Mononuclear cell (primary cell): ENCODE measurements around the gene CRIM1. TPM values are rescaled to one million over a fixed set of nuclear protein-coding genes. Genes with fewer than 3 reads are reported as not detected.

Experiments
- H3K27me3 ChIP-seq: 2 replicates; pipeline ENCODE4 v1.6.0; 2011; ENCODE audit warnings: low read length, control low read depth; ENCODE audit not compliant: insufficient read depth
- H3K4me1 ChIP-seq: 2 replicates; pipeline ENCODE4 v1.5.1; 2011; ENCODE audit warnings: mild to moderate bottlenecking, low read length, control low read depth; ENCODE audit not compliant: insufficient read depth
- H3K4me3 ChIP-seq: 2 replicates; pipeline ENCODE4 v1.5.1; 2011; ENCODE audit warnings: mild to moderate bottlenecking, low read length, moderate library complexity
- H3K9me3 ChIP-seq: 2 replicates; pipeline ENCODE4 v1.5.1; 2011; ENCODE audit warnings: low read depth, mild to moderate bottlenecking, control low read depth, low read length
- total RNA-seq: library from RNA; depleted of rRNA; stranded (reverse); fragments of >200 nt; gene quantifications from one replicate; pipeline ENCODE4 v1.2.3, GENCODE V29; 2012

The CRIM1 gene
- total RNA-seq, 1 donor = 2.7 TPM

DNA sequence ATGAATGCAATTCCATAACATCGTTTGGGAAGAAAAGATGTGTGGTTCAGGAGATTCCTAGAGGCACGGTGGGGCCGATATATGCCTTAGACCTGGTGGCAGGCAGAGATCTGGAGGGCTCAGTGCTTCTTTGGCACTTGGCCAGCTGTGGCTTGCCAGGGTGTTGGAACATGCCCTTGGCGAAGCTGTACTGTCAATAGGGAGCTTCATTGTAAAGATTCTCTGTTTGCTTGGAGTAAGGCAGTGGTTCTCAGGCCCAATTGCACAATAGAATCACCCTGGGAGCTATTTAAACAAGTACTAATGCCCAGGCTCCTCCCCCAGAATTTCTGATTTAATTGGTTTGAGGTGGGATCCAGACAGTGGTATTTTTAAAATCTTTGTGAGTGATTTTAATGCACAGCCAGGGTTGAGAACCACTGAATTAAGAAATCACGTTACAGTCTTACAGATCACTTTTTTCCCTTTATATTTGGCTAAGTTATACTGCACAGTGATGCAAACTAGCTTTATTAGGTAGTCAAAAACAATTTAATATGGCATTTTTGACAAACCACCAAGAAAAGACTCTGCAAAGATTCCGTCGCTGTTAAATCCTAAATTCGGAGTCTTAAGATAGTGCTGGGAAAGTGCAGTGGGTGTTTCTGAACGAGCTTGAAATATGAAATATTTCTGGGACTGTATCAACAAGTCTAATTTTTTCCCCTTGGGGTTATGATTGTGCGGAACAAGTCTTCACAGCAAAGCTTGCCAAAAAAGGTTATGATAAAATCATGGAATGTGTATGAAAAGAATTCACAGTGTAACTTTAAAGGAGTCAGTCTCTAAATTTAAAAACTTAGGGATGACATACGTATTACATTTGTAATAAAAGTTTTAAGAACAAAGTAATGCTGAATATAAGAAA, 78.0 kb downstream of the CRIM1 start:
- H3K27me3 ChIP-seq = no peaks in the 10 kb centered on the region
- no peak overlapping the region for H3K4me3 ChIP-seq
- no peaks in the 10 kb centered on the region for H3K9me3 ChIP-seq
- no peaks in the 10 kb centered on the region for H3K4me1 ChIP-seq

DNA sequence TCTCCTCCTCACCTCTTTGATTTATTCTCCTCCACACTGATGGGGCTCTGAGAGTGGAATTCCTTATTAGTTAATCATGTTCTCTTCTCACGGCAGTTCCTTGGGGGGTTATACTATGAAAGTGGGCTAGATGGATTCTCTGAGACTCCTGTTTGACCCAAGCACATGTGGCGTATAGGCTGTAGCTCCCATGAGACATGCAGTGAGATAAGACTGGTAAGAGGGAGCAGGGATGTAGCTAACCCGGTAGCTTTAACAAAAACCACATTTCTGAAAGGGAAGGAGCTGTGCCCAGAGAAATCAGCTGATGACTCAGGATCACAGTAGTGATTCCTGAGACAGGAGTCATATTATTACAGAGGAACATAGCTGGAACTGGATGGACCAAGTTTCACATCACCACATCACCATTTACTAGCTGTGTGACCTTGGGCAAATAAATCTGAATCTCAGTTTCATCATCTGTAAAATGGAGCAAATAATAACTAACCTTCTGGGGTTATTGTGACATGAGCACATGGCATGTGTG, 82.9 kb downstream of the CRIM1 start:
- no peak overlapping the region for H3K4me3 ChIP-seq
- H3K27me3 ChIP-seq = no peaks in the 10 kb centered on the region
- H3K4me1 ChIP-seq = peaks cover 16% of the 10 kb centered on the region
- H3K9me3 ChIP-seq = no peaks in the 10 kb centered on the region

DNA sequence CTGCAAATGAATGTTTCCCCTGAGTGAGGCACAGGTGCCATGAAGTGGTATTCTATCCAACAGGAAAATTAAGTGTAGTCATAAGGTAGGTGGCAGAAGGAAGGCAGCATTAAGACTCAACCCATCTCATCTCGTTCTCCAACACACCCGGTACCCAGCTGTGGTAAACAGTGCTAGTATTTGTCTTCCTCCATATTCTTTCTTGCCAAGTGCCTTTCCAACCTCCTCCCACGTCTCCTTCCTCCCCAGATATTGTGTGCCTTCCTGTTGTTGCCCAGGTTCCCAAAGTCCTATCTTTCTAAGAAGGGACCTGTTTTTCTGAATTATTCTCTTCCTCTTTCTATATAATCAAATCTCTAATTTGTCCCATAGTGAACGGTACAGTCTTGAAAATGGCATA, 83.5 kb downstream of the CRIM1 start:
- no peaks in the 10 kb centered on the region for H3K27me3 ChIP-seq
- no peak overlapping the region for H3K4me3 ChIP-seq
- peaks cover 16% of the 10 kb centered on the region for H3K4me1 ChIP-seq
- no peaks in the 10 kb centered on the region for H3K9me3 ChIP-seq

DNA sequence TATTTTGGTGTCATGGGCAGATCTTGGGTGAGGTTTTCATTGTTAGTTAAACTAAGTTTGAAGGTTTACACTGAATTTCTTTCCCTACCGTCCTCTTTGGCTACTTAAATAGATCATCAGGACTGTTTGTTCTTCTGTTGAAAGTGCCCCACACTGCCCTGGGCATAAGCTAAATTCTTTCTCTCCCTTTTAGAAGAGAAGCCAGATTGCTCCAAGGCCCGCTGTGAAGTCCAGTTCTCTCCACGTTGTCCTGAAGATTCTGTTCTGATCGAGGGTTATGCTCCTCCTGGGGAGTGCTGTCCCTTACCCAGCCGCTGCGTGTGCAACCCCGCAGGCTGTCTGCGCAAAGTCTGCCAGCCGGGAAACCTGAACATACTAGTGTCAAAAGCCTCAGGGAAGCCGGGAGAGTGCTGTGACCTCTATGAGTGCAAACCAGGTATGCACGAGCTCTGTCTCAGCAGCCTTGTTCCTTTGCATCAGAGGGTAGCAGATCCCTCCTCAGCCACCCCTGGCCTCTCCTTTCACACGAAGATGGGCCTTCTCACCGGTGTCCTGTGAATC, 85.6 kb downstream of the CRIM1 start:
- peaks cover 16% of the 10 kb centered on the region for H3K4me1 ChIP-seq
- no peaks in the 10 kb centered on the region for H3K9me3 ChIP-seq
- no peak overlapping the region for H3K4me3 ChIP-seq

DNA sequence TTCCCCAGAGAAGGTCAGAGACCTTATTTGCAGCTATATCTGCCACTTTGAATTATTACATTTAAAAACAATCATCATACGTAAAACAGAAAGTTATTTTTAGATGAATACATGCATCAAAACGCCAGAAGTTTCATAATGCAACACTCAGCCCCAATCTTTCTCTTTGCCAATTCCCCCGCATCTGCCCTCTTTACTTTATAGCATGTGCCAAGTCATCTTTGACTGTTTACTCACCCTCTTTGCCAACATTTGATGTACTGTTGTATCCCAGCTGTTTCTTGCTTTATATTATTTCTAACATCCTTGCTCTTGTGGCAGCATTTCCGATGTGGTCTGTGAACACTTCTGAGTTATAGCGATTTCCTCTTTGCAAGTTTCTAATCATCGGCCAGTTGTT, 86.2 kb downstream of the CRIM1 start:
- Histone ChIP-seq H3K27me3 (no peaks in the 10 kb centered on the region), H3K4me3 (no peak overlapping the region), H3K9me3 (no peaks in the 10 kb centered on the region), H3K4me1 (peaks cover 16% of the 10 kb centered on the region)

More for the DNA sequence above, 85.6 kb downstream of the CRIM1 start:
- no peaks in the 10 kb centered on the region for H3K27me3 ChIP-seq

DNA sequence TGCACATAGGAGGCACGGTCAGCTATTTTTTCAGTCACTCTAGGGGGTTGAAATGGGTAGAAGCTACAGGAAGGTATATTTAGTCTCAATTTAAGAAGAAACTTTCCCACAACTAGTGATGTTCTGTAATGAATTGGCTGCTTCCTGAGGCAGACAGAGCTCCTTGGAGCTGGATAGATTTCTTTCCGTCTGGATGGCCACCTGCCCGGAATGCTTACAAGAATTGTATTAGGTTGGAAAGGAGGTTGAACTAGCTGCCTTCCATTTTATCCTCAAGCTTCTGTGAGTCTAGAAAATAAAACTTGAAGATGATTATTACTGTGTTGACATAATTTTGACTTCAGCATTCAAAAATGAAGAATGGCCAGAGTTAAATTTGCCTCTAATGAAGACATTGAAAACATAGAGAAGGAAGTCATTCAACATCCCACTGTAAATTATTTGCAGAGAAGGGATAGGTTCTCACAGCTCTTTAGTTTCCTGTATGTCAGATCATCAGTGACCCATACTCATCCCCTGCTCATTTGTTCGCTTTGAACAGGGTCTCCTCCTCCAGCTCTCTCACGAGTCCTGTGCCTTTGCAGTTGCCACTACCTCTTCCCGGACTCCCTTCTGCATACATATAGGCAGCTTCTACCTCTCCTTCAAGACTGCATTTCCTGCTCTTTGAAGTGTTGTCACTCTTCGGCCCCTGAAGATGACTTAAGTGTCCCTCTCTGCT, 88.8 kb downstream of the CRIM1 start:
- peaks cover 16% of the 10 kb centered on the region for H3K4me1 ChIP-seq
- no peaks in the 10 kb centered on the region for H3K27me3 ChIP-seq
- no peaks in the 10 kb centered on the region for H3K9me3 ChIP-seq
- H3K4me3 ChIP-seq = no peak overlapping the region

DNA sequence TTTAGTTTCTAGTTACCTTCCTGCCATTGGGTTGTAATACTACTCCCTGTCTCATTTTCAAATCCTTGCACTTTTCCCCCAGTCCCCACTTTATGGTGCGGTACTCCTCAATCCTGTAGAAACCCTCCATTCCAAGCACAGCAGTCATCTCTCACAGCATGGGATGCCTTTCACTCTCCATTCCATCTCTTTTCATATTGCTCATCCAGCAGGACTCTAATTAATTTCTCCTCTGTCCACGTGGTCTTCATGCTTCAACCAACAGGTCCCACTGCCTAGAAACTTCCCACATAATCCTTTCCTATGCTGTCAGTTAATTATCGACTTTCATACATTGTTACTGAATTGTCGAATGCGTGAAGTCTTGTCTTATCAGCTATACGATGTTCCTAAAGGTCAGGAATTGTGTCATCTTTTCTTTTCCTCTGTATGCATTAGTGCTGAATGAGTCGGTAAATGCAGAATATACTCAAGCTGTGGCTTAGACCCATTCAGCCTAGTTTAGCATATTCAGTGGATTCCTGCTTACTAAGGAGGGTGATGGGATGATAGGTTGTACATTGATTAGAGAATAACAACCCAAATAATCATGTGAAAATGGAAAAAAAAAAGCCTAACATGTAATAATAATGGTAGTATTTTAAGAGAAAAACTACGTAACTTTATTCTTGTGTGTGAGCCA, 89.7 kb downstream of the CRIM1 start:
- H3K9me3 ChIP-seq = no peaks in the 10 kb centered on the region
- H3K4me3 ChIP-seq = no peak overlapping the region
- no peaks in the 10 kb centered on the region for H3K27me3 ChIP-seq
- H3K4me1 ChIP-seq = peaks cover 16% of the 10 kb centered on the region

DNA sequence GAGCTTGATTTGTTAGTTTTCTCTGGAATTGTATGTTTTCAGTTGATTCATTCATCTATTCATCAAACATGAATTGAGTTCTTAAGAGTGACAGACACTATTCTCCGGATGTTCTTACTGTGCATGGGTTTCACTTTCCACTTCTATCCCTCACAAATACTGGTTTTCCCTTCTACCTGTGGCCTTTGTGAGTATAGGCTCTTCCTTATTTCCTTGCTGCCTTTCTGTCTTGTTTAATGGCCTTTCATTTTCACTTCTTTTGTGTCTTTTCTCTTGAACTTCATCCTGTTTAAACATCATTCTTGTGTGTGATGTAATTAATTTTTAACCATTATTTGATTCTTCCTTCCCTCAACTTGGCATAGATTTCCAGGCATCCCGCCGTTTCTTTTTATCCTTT, 90.7 kb downstream of the CRIM1 start:
- Histone ChIP-seq H3K9me3 (no peaks in the 10 kb centered on the region), H3K4me3 (no peak overlapping the region), H3K4me1 (peaks cover 13% of the 10 kb centered on the region), H3K27me3 (no peaks in the 10 kb centered on the region)

DNA sequence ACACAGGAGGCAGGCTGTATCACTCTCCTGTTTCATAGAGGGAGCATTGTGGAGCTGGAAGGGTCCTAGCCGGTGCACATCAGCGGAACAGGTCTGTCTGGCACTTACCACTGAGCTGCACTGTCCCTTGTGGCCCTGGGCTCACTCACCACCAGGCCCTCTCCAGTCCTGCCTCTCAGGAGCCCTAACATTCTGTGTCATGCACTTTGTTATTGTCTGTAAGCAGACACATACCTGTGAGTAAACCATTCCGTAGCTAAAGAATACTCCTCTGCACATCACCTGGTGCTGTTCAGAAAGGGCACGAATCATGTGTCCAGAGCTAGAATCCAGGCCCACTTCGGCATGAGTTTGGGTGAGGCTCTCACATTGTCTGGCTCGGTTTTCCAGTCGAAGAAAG, 93.6 kb downstream of the CRIM1 start:
- no peak overlapping the region for H3K4me3 ChIP-seq
- H3K9me3 ChIP-seq = no peaks in the 10 kb centered on the region
- H3K27me3 ChIP-seq = no peaks in the 10 kb centered on the region
- H3K4me1 ChIP-seq = no peaks in the 10 kb centered on the region

DNA sequence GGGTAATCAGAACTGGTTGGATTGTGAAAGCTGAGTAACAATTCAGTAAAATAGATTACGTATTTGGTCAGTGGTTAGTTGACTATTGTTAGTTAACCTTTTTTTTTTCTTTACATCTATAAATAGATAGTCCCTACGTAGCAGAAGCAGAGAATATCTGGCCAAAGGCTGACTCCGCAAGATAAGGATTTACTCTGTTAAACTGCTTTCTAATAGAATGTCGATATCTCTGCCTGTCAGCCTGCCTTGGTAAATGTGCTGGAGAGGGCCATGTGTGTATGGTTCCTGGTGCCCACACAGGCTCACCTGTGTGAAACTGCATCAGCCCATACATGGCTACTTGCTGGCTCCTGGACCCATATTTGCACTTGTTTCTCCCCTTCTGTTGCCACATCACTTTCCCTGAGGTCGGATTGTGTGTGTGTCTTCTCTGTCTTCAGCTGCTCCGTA, 94.4 kb downstream of the CRIM1 start:
- Histone ChIP-seq H3K4me3 (no peak overlapping the region), H3K27me3 (no peaks in the 10 kb centered on the region), H3K9me3 (no peaks in the 10 kb centered on the region), H3K4me1 (no peaks in the 10 kb centered on the region)

DNA sequence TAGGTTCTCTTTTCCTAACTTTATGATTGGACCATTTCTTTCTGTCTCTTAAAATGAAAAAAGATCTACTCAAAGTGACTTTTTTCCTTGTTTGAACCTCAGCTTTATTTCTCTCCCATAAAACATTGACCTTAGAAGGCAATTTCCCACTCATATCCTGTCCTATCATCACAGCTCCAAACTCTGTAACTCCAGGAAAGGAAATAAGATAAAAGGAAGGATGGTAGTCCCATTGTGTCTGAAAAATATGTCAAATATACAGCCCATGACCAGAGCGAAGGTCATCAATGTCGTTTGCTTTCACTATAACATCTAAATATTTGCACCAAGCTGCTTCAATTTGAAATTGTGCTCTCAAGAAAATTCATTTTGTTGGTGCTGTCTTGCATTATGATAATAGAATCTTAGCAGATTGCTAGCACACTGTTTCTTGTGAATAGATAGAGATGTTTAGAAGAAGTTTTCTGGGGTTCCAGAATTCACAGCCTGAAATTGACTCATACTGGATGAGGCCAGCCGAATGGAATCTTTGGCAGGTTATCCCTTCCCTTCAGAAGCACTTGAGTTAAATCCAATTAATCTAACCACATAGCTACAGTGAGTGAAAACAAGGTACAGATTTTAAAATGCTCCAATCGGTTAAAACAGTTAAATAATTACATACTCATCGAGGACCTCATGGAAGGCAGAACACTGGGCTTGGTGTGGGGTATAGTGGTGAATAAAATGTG, 95.1 kb downstream of the CRIM1 start:
- no peaks in the 10 kb centered on the region for H3K4me1 ChIP-seq
- no peaks in the 10 kb centered on the region for H3K9me3 ChIP-seq
- H3K27me3 ChIP-seq = no peaks in the 10 kb centered on the region

DNA sequence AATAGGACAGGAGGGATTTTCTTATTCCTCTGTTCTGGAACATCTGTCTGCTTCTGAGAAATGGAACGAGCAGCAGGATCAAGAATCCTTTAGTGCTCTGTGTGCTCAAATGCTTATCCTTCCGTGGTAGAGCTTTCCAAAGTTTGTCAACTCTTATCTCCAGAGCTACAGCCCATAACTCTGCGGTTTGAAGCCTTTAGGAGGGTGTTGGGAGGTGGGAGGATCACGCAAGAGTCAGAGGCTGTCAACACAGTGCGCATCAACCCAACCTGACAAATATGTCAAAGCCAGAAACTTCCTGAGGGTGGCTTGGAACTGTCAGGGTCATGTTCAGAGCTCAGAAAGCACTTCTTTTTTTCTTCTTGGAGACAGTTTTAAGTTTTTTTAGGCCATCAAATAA, 95.9 kb downstream of the CRIM1 start:
- H3K4me1 ChIP-seq = peaks cover 8% of the 10 kb centered on the region
- no peaks in the 10 kb centered on the region for H3K27me3 ChIP-seq
- no peak overlapping the region for H3K4me3 ChIP-seq
- H3K9me3 ChIP-seq = no peaks in the 10 kb centered on the region

More for the DNA sequence above, 95.1 kb downstream of the CRIM1 start:
- no peak overlapping the region for H3K4me3 ChIP-seq

DNA sequence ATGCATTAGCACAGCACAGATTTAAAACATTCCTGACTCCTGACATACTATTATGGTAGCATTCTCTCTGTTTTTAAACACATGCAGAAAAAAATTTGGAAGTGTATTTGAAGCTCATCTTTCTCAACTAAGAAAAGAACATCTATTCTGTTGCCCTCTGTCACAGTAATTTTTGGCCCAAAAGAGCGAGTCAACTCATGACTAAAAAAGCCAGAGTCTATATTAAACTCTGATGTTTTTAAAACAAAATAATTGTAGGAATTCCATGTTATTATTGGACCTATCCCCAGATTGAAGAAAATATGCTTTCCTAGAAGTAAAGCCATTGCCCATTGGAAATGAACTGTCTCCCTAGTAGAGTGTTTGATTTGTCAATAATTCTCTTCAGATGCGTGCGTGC, 96.7 kb downstream of the CRIM1 start:
- Histone ChIP-seq H3K27me3 (no peaks in the 10 kb centered on the region), H3K4me1 (peaks cover 10% of the 10 kb centered on the region), H3K4me3 (no peak overlapping the region), H3K9me3 (no peaks in the 10 kb centered on the region)

DNA sequence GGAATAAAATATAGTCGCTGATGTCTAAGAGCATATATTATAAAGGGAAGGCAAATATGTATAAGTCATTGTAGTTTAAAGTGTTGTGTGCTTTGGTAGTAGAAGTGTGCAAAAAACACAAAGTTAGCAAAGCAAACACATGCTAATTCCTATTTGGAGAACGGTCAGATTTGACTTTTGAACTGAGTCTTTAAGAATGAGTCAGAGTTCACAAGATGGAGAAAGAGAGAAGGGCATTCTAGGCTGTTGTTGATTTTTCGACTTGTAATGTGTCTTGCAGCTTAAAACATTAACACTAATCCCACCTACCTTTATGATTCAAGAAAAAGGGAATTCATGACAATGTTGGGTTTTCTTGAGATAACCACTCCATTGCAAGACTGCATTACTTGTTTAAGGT, 98.1 kb downstream of the CRIM1 start:
- Histone ChIP-seq H3K9me3 (no peaks in the 10 kb centered on the region), H3K27me3 (no peaks in the 10 kb centered on the region), H3K4me1 (peaks cover 10% of the 10 kb centered on the region), H3K4me3 (no peak overlapping the region)
